GM21381 (cell line): Measurements from ENCODE around the gene KLF11.

Experiments used
- ATAC-seq: cut with Tn5 transposase; IDR thresholded peaks from one replicate; pipeline ENCODE4 v1.9.1; 2021; ENCODE audit warnings: mild to moderate bottlenecking, moderate library complexity; ENCODE audit not compliant: unreplicated experiment

The KLF11 gene

GRCh38 chr2:10039658-10040410 is 3.5 kb upstream of the KLF11 start:
- no peak for ATAC-seq

- ATAC-seq, result no peak
Measured at GRCh38 chr2:10041711-10042110, 1.6 kb upstream of the KLF11 start.

- no peak for ATAC-seq
Measured at GRCh38 chr2:10042301-10043161, 819 bp upstream of the KLF11 start.

- ATAC-seq, result peak; percentile 56
Measured at GRCh38 chr2:10043906-10044601, 704 bp downstream of the KLF11 start.

- ATAC-seq, result no peak
Measured at GRCh38 chr2:10045561-10046355, 2.4 kb downstream of the KLF11 start.

GRCh38 chr2:10046931-10047330 is 3.6 kb downstream of the KLF11 start:
- no peak for ATAC-seq

GRCh38 chr2:10047616-10048500 is 4.5 kb downstream of the KLF11 start:
- ATAC-seq, result no peak

GRCh38 chr2:10048501-10049171 is 5.3 kb downstream of the KLF11 start:
- no peak for ATAC-seq

- no peak for ATAC-seq
Measured at GRCh38 chr2:10052216-10052615, 8.9 kb downstream of the KLF11 start.

- ATAC-seq, result no peak
Measured at GRCh38 chr2:10053351-10053750, 10.0 kb downstream of the KLF11 start.

- no peak for ATAC-seq
Measured at GRCh38 chr2:10054424-10054823, 11.1 kb downstream of the KLF11 start.

GRCh38 chr2:10054976-10055375 is 11.6 kb downstream of the KLF11 start:
- ATAC-seq, result no peak

- ATAC-seq, result no peak
Measured at GRCh38 chr2:10056439-10056838, 13.1 kb downstream of the KLF11 start.

GRCh38 chr2:10057231-10058107 is 14.1 kb downstream of the KLF11 start:
- no peak for ATAC-seq

GRCh38 chr2:10058251-10059015 is 15.1 kb downstream of the KLF11 start:
- no peak for ATAC-seq

- no peak for ATAC-seq
Measured at GRCh38 chr2:10059016-10059351, 15.6 kb downstream of the KLF11 start.

GRCh38 chr2:10059552-10060335 is 16.4 kb downstream of the KLF11 start:
- ATAC-seq, result no peak
